Amygdala (tissue), 56 donors: ENCODE measurements around the gene LRPAP1.
"Not testable (repeated sequence)": the region's sequence is repeated elsewhere in the genome, so short reads cannot be mapped to it uniquely, and the experiment has no call there.

Source experiments
- DNase-seq, 56 donors: peaks; one replicate each; lab custom pipeline; 2025; lab: John Stamatoyannopoulos, UW

LRPAP1 gene

GRCh38 chr4:3465698-3466671 lies 66.2 kb downstream of the LRPAP1 start:
- DNase-seq: no peak

GRCh38 chr4:3464911-3465697 lies 67.1 kb downstream of the LRPAP1 start:
- no peak for DNase-seq

- no peak for DNase-seq
Measured at GRCh38 chr4:3464349-3464905, 67.8 kb downstream of the LRPAP1 start.

DNA sequence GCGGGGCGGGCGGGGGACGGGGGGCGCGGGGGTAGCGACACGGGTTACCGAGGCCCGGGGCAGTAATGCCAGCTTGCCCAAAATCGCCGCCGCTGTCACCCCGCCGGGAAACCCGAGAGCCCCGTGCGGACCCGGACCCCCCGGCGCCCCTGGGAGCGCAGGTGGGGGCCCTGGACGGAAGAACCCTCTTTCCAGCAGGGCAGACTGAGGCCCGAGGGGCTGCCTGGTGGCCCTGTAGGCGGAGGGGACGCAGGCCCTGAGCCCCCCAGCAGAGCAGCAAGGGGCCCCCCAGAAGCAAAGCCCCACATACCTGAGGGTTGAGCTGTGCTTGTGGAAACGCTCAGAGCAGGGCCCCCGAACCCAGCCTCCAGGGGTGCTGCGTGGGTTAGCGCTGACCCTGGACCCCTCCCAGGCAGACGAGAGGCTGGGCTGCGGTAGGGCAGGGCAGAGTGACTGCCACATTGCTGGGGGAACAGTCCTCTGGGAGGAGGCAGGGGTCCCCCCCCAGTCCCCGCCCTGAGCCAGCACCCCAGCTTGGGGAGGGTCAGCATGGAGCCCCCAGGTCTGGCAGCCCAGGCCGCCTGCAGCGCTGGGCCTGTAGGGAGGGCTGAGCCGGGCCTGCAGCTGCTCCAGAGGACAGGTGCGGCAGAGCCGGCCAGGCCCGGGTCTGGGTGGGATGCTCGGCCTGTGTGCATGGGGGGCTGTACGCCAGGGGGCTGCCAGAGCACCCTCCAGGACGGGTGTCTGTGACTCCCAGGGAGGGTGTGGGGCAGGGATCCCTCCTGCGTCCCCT lies 68.5 kb downstream of the LRPAP1 start:
- no peak for DNase-seq

GRCh38 chr4:3462790-3463415 lies 69.3 kb downstream of the LRPAP1 start, which contains the start of gene DOK7:
Gene DOK7, plus strand, starts transcription at chr4:3463306. Its CDS starts 70 bp downstream, at chr4:3463376.
- DNase-seq: peak in 1 of 56 donors; percentile 14

- no peak for DNase-seq
Measured at GRCh38 chr4:3462321-3462789, 69.9 kb downstream of the LRPAP1 start.

DNA sequence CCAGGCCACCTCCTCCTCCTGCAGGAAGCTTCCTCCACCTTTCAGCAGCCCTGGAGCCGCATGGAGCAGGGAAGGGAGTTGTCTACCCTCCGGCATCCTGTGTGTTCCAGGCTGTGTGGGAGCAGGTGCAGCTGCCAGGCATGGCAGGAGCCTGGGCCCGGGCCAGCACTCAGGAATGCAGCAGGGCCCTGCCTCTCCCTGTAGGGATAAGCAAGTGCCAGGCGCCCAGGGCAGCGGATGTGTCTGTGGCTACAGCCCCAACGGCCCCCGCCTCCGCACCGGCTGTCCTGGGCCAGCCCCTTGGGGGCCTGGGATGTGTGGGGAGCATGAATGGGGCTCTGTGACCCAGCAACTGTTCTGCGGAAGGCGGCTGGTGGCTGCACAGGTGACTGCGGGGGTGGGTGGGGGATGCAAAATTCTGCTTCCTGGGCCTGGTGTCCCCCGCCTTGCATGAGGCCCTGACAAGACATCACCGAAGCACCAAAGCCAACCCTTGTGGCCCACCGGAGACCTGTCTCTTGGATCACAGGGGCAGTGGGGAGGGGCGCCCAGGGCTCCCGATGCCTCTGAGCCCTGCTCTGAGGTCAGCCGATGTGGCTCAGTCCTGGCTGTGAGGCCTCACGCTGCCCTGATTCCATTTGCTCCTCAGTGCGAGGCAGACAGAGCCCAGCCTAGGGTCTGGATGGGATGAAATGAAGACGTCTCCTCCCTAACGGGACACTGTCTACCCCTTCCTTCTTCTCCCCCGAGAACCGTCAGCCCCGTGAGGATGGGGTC lies 70.5 kb downstream of the LRPAP1 start:
- DNase-seq: peak in 2 of 56 donors; percentile 11 to 21

- DNase-seq: no peak
Measured at GRCh38 chr4:3460926-3461325, 71.3 kb downstream of the LRPAP1 start.

DNA sequence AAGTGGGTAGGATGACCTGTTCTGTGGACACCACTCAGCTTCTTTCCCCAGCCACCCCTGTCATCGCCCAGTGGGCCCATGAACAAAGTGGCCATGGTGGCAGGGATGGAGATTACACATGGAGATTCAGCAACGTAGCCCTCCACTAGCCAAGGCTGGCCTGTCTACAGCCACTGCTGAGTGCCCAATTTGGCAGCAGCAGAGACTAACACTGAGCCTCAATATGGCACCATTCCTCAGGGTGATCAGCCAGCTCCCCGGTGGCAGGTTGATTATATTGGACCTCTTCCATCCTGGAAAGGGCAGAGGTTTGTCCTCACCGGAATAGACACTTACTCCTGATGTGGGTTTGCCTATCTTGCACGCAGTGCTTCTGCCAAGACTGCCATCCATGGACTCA lies 73.1 kb downstream of the LRPAP1 start:
- not testable (repeated sequence) for DNase-seq

DNA sequence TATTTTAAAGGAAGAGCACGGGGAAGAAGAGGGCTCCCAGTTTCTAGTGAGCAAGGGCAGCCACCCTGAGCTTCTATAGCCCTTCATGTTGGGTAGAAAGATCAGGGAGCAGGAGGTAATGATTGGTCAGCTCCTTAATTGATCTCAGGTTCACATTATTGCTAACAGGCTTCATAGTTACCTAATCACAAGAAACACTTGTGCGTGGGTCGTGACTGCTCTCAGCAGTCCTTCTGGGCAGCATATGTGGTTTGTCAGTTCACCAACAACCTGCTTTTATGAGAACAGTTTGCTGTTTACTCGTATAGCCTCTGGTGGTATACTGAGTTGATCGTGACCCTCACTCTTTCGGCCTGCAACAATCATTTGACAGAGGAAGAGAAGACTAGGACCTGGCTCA lies 73.9 kb downstream of the LRPAP1 start:
- DNase-seq: no peak

GRCh38 chr4:3455596-3455995 lies 76.6 kb downstream of the LRPAP1 start:
- DNase-seq: not testable (repeated sequence)
